Testis (tissue), 3 donors: Measurements from ENCODE around the gene SLC5A4. TPM values are rescaled to one million over a fixed set of nuclear protein-coding genes. Genes with fewer than 3 reads are reported as not detected.

Experiments
- DNase-seq: peaks from one replicate; pipeline ENCODE4 v3.0.0-alpha.2; 2019
- H3K27ac ChIP-seq, 2 donors: fragments of 200-600 bp; sonication (generic); one replicate each; pipeline ENCODE4 v1.5.1; 2019
- H3K27me3 ChIP-seq: fragments of 200-600 bp; sonication (generic); one replicate; pipeline ENCODE4 v1.5.1; 2019
- H3K36me3 ChIP-seq: fragments of 200-600 bp; sonication (generic); one replicate; pipeline ENCODE4 v1.5.1; 2017; ENCODE audit warnings: low read depth; ENCODE audit errors: missing control alignments
- H3K4me1 ChIP-seq: fragments of 200-600 bp; sonication (generic); one replicate; pipeline ENCODE4 v1.5.1; 2019
- H3K4me3 ChIP-seq, 2 donors: fragments of 200-600 bp; sonication (generic); one replicate each; pipeline ENCODE4 v1.5.1; 2017 to 2019
- H3K9me3 ChIP-seq: fragments of 200-600 bp; sonication (generic); one replicate; pipeline ENCODE4 v1.5.1; 2017
- POLR2A ChIP-seq: fragments of 450-650 bp; IDR thresholded peaks from one replicate; pipeline ENCODE4 v1.6.1; 2017; ENCODE audit warnings: antibody characterized with exemption, mild to moderate bottlenecking, moderate library complexity
- WGBS, 2 donors: methylation state at CpG; one replicate each; pipeline ENCODE4 v1.1.5; 2018; 5-methylcytosine and 5-hydroxymethylcytosine counted together
- intact Hi-C: fragments of 100-400 bp; cut with DNase I; formaldehyde crosslinking; loops from one replicate; pipeline ENCODE4 v1.15.1; 2023; ENCODE audit warnings: low total_unique reads
- polyA plus RNA-seq: library from polyadenylated mRNA; stranded (reverse); fragments of 350-450 nt; fragmentation: Illumina TruSeq; extraction: RNeasy Lipid Tissue Mini Kit (QIAGEN cat#74804); gene quantifications from one replicate; pipeline ENCODE4 v1.2.3, GENCODE V29; 2014; ENCODE audit warnings: low read depth, low replicate concordance; ENCODE audit not compliant: insufficient read depth
- total RNA-seq, 2 donors: library from RNA; depleted of rRNA; stranded (reverse); fragments of >200 nt; gene quantifications; one replicate each; pipeline ENCODE4 v1.2.3, GENCODE V29; 2016
- TF ChIP-seq, protein P1 (sequence below), 3 experiments: fragments of 450-650 bp in 2 of 3; fragments of 200-600 bp in 1 of 3; sonication (generic) in 1 of 3; IDR thresholded peaks; one replicate each; pipeline ENCODE4 v1.5.1; 2016 to 2019; ENCODE audit warnings: antibody characterized with exemption in 3 of 3, mild to moderate bottlenecking in 2 of 3, moderate library complexity in 1 of 3

Gene SLC5A4
- total and polyA plus RNA-seq, 3 donors from 2014 or later = 0.93 to 1.1 (median 1.0) TPM

DNA sequence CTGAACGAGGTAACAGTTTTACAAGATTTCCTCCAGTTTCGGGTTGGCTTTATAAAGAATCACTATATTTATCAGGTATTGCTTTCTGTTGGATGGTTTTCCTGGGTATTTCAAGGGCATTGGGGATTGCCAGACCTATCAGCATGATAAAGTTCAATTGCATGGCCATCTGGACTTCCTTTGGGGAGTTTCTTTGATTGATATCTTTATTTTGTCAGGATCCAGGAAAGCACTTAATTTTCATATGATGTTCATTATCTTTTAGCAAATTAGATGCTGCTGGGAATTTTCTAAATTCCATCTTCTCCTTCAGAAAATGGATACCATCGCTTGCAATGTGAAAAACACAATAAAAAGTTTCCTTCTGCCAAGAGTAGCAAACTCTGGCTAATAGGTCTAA is 71.5 kb downstream of the SLC5A4 start:
- Histone ChIP-seq H3K4me3 (no peak overlapping the region), H3K36me3 (no peaks in the 10 kb centered on the region), H3K9me3 (no peaks in the 10 kb centered on the region), H3K4me1 (no peaks in the 10 kb centered on the region), H3K27ac (no peak overlapping the region), H3K27me3 (no peaks in the 10 kb centered on the region)
- intact Hi-C loops = no loop called here
- TF ChIP-seq, protein P1, sequence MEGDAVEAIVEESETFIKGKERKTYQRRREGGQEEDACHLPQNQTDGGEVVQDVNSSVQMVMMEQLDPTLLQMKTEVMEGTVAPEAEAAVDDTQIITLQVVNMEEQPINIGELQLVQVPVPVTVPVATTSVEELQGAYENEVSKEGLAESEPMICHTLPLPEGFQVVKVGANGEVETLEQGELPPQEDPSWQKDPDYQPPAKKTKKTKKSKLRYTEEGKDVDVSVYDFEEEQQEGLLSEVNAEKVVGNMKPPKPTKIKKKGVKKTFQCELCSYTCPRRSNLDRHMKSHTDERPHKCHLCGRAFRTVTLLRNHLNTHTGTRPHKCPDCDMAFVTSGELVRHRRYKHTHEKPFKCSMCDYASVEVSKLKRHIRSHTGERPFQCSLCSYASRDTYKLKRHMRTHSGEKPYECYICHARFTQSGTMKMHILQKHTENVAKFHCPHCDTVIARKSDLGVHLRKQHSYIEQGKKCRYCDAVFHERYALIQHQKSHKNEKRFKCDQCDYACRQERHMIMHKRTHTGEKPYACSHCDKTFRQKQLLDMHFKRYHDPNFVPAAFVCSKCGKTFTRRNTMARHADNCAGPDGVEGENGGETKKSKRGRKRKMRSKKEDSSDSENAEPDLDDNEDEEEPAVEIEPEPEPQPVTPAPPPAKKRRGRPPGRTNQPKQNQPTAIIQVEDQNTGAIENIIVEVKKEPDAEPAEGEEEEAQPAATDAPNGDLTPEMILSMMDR (IDR thresholded peaks at IDR 0.05) = no peak
- no peak for TF ChIP-seq POLR2A
- WGBS, 2 donors = 75 to 76% methylated on average over 3 of the region's 3 CpGs
- DNase-seq = no peak

DNA sequence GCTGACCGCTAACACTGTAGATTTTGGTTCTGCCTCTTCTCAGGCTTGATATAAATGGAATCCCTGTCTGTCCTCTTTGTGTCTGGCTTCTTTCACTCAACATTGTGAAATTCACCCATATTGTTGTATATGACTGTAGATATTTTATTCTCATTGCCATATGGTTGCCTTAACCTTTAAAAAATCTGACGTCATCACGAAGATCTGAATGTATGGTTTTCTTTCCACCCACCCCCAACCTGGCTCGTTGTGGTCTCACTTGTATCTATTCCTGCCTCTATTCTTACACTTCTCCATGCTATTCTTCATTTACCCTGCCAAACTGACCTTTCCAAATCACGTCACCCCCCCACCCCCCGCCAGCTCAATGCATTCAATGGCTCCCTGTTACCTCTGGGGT is 74.1 kb downstream of the SLC5A4 start:
- no peaks in the 10 kb centered on the region for H3K36me3 ChIP-seq
- intact Hi-C loops = no loop called here

DNA sequence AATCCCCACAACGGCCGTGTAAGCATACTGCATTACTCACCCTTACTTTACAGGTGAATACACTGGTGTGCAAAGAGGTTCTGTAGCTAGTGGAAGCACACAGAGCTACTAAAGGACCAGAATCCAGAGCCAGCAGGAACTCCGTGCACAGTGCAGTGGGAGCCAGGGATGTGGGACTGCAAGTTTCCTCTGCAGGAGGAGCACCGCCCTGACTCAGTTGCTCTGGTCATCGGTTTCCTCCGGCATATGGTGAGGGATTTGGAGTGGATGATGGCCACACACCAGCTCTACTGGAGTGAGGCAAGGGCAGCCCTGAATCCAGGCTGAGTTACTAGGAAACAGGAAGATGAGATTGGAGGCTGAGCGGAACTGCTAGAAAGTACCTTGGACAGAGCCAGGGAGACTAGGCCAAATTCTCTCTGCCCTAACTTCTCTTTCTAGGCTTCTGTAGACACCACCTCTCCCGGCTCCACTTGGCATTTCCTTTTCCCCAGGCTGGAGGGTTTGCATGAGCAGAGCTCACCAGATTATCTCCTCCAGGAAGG is 77.9 kb downstream of the SLC5A4 start:
- WGBS, 2 donors = 62 to 75% methylated on average over 4 to 8 of the region's 8 CpGs
- Histone ChIP-seq H3K36me3 (no peaks in the 10 kb centered on the region), H3K4me3 (no peak overlapping the region), H3K27ac (no peak overlapping the region), H3K9me3 (no peaks in the 10 kb centered on the region), H3K27me3 (no peaks in the 10 kb centered on the region), H3K4me1 (no peaks in the 10 kb centered on the region)
- DNase-seq = no peak
- TF ChIP-seq, protein P1 (IDR thresholded peaks at IDR 0.05) = no peak
- no peak for TF ChIP-seq POLR2A
- intact Hi-C loops = no loop called here

More for the DNA sequence above, 74.1 kb downstream of the SLC5A4 start:
- 82 to 87% methylated on average over 6 of the region's 6 CpGs for WGBS, 2 donors
- Histone ChIP-seq H3K27me3 (no peaks in the 10 kb centered on the region), H3K4me3 (no peak overlapping the region), H3K9me3 (no peaks in the 10 kb centered on the region), H3K4me1 (no peaks in the 10 kb centered on the region), H3K27ac (no peak overlapping the region)
- DNase-seq = no peak
- TF ChIP-seq, protein P1 (IDR thresholded peaks at IDR 0.05) = no peak

DNA sequence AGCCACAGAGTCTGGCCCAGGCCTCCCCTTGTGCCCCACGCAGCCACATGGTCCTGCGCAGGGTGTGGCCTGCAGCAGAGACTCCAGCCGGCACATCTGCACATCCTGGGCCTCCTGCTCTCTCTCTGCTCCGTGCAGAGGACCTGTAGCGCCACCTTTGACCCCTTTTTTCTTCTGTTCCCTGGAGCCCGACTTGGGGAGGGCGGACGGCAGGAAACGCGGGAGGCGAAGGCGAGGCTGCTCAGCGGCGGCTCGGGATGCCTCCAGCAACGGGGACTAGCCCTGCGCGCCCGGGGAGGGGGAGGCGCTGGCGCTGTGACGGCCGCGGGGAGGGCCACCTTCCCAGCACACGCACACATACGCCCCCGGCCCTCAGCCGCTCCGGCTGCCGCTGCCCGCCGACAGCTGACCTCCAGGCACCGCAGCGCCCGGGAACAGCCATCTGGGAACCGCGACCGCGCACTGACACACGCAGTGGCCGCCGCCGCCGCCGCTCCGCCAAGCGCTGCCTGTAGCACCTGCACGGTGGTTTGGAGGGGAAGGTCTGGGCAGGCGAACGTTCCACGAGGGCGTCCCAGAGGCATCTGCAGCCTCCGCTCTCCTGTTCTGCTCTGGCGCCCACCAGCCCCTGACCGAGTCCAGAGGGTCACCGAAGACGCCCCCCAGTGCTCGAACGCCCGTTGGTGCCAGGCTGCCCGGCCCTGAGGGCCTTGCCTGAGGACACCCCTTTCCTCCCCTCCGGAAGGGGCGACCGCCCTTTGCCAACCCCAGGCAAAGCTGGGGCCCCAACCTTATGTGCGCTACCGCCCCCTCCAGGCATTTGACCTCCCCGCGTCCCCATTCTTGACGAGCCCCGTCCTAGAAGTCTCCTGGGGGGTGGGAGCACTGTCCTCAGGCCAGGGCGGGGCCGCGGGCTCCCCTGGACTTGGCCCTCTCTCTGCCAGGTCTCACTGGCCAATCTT is 79.2 kb downstream of the SLC5A4 start:
- H3K27ac ChIP-seq = no peak overlapping the region
- H3K36me3 ChIP-seq = no peaks in the 10 kb centered on the region
- TF ChIP-seq, protein P1 (IDR thresholded peaks at IDR 0.05) = no peak
- TF ChIP-seq POLR2A = no peak
- no peaks in the 10 kb centered on the region for H3K4me1 ChIP-seq
- no peaks in the 10 kb centered on the region for H3K9me3 ChIP-seq
- intact Hi-C loops = no loop called here
- 5 to 8% methylated on average over 18 to 67 of the region's 73 CpGs for WGBS, 2 donors
- no peaks in the 10 kb centered on the region for H3K27me3 ChIP-seq
- DNase-seq = no peak
- peak overlapping the region; percentile 12 to 26 for H3K4me3 ChIP-seq
